ENCODE data around the gene PLEKHG1. TPM values are rescaled to one million over a fixed set of nuclear protein-coding genes. Genes with fewer than 3 reads are reported as not detected.

PLEKHG1 gene
- polyA plus RNA-seq, 2 of the 4 experiments (the other 2 are of a cell fraction), result 0.17 to 0.93 TPM

DNA sequence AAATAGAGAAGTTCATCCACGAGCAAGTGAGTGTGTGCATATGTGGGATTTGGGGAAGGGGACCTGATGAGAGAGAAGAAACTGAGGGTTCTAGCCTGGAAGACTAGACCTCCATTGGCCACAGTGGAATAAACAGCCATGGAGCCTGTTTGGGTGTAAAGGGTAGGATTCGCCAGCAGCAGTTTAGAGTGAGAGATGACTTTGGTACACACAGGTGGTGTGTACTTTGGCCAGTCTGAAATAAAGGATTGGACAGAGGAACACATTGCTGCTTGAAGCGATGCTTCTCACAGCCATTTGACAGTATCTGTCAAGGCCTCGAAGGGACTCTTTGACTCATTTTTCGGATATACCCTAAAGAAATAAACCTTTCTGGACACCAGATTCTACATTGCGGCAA is 29.2 kb downstream of the PLEKHG1 start:
- Histone ChIP-seq H3K4me3 (no peak overlapping the region), H3K27ac (no peak overlapping the region), H3K4me1 (no peaks in the 10 kb centered on the region), H3K9me3 (no peaks in the 10 kb centered on the region), H3K4me2 (no peak overlapping the region)
- FAIRE-seq (no peak), ATAC-seq (no peak), DNase-seq (ENCODE audit: low read depth in 1 of 2, low spot score in 1 of 2) (no peak)
- CTCF ChIA-PET, result no interaction called here
- POLR2A ChIA-PET, result no interaction called here
- WGBS (ENCODE audit: missing lambda C conversion rate), result 45% methylated on average over 6 of the region's 6 CpGs
- TF ChIP-seq CHD4 (IDR thresholded peaks at IDR 0.05; ENCODE audit: borderline replicate concordance), result no peak
- TF ChIP-seq, protein P1, sequence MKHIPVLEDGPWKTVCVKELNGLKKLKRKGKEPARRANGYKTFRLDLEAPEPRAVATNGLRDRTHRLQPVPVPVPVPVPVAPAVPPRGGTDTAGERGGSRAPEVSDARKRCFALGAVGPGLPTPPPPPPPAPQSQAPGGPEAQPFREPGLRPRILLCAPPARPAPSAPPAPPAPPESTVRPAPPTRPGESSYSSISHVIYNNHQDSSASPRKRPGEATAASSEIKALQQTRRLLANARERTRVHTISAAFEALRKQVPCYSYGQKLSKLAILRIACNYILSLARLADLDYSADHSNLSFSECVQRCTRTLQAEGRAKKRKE (CRISPR knock-in tag; IDR thresholded peaks at IDR 0.05; ENCODE audit: low read depth), result no peak
- TF ChIP-seq ESRRA (IDR thresholded peaks at IDR 0.05; ENCODE audit: borderline replicate concordance, low read length), result no peak
- TF ChIP-seq EP300 (IDR thresholded peaks at IDR 0.05), result no peak
- TF ChIP-seq RCOR1 (IDR thresholded peaks at IDR 0.05; ENCODE audit: low read depth, low read length), result no peak
- no peak for TF ChIP-seq HOXB13 (CRISPR knock-in tag; IDR thresholded peaks at IDR 0.05; ENCODE audit: low read depth)
- TF ChIP-seq, protein P2, sequence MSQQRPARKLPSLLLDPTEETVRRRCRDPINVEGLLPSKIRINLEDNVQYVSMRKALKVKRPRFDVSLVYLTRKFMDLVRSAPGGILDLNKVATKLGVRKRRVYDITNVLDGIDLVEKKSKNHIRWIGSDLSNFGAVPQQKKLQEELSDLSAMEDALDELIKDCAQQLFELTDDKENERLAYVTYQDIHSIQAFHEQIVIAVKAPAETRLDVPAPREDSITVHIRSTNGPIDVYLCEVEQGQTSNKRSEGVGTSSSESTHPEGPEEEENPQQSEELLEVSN (IDR thresholded peaks at IDR 0.05; ENCODE audit: borderline replicate concordance, low read depth), result no peak
- no peak for TF ChIP-seq MAFK (IDR thresholded peaks at IDR 0.05; ENCODE audit: partially characterized antibody)
- no peak for TF ChIP-seq MAZ (IDR thresholded peaks at IDR 0.05; ENCODE audit: borderline replicate concordance, low read depth, low read length)
- no peak for TF ChIP-seq POLR2AphosphoS2 (conservative IDR thresholded peaks at IDR 0.05; ENCODE audit: low read length)
- no peak for TF ChIP-seq NPAS2 (CRISPR knock-in tag; IDR thresholded peaks at IDR 0.05; ENCODE audit: borderline replicate concordance)
- TF ChIP-seq, protein P3, sequence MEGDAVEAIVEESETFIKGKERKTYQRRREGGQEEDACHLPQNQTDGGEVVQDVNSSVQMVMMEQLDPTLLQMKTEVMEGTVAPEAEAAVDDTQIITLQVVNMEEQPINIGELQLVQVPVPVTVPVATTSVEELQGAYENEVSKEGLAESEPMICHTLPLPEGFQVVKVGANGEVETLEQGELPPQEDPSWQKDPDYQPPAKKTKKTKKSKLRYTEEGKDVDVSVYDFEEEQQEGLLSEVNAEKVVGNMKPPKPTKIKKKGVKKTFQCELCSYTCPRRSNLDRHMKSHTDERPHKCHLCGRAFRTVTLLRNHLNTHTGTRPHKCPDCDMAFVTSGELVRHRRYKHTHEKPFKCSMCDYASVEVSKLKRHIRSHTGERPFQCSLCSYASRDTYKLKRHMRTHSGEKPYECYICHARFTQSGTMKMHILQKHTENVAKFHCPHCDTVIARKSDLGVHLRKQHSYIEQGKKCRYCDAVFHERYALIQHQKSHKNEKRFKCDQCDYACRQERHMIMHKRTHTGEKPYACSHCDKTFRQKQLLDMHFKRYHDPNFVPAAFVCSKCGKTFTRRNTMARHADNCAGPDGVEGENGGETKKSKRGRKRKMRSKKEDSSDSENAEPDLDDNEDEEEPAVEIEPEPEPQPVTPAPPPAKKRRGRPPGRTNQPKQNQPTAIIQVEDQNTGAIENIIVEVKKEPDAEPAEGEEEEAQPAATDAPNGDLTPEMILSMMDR (IDR thresholded peaks at IDR 0.05), result no peak

DNA sequence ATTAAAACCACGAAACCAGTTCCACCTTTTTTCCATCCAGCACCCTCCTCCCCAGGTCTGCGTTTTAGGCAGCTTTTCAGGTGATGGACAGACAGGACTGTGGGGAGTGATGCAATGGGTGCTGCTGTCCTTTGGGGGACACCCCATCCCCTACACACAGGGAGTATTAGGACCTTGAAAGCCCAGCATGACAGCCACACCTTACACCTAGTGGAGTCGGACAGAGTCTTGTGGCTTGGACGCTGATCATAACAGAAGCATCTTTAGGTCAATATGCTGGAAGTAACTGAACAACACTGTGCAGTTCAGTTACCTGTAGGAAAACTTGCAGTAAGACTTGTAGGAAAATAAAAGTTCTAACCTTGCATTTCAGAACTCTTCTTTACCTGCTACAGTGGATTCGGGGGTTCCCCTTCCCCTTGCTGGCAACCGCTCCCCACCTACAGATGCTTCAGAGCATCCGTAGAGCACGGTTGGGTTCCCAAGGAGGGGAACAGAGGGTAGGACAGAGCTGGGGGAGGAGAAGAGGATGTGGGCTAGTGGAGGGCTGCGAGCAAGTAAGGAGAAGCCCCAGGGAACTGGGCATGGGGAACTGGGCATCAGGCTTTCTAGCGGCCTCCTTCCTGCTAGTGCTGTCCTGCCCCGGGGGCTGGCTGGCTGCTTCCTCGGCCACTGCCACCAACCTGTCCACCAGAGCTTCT is 31.7 kb downstream of the PLEKHG1 start:
- TF ChIP-seq, protein P4, sequence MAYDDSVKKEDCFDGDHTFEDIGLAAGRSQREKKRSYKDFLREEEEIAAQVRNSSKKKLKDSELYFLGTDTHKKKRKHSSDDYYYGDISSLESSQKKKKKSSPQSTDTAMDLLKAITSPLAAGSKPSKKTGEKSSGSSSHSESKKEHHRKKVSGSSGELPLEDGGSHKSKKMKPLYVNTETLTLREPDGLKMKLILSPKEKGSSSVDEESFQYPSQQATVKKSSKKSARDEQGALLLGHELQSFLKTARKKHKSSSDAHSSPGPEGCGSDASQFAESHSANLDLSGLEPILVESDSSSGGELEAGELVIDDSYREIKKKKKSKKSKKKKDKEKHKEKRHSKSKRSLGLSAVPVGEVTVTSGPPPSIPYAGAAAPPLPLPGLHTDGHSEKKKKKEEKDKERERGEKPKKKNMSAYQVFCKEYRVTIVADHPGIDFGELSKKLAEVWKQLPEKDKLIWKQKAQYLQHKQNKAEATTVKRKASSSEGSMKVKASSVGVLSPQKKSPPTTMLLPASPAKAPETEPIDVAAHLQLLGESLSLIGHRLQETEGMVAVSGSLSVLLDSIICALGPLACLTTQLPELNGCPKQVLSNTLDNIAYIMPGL (CRISPR knock-in tag; IDR thresholded peaks at IDR 0.05; ENCODE audit: borderline replicate concordance), result no peak
- no peak for TF ChIP-seq ZFP36 (IDR thresholded peaks at IDR 0.05; ENCODE audit: borderline replicate concordance, partially characterized antibody)
- no peak for TF ChIP-seq BHLHE40 (IDR thresholded peaks at IDR 0.05; ENCODE audit: low read depth, low read length)
- no peak for TF ChIP-seq RARB (CRISPR knock-in tag; IDR thresholded peaks at IDR 0.05)
- TF ChIP-seq JUN (IDR thresholded peaks at IDR 0.05), result no peak
- no peak for TF ChIP-seq GATA3 (IDR thresholded peaks at IDR 0.05; ENCODE audit: borderline replicate concordance)
- TF ChIP-seq NPAS2 (CRISPR knock-in tag; IDR thresholded peaks at IDR 0.05; ENCODE audit: borderline replicate concordance), result no peak
- no peak for TF ChIP-seq ZSCAN20 (CRISPR knock-in tag; IDR thresholded peaks at IDR 0.05)
- no peak for TF ChIP-seq TP53 (CRISPR knock-in tag; IDR thresholded peaks at IDR 0.05)
- no peak for TF ChIP-seq POLR2AphosphoS2 (conservative IDR thresholded peaks at IDR 0.05; ENCODE audit: low read length)
- H3K27ac ChIP-seq, result no peak overlapping the region
- H3K4me2 ChIP-seq, result no peak overlapping the region
- ATAC-seq (no peak), FAIRE-seq (no peak), DNase-seq (ENCODE audit: low read depth in 1 of 2, low spot score in 1 of 2) (no peak)
- ChIA-PET POLR2A (no interaction called here), CTCF (no interaction called here)
- no peaks in the 10 kb centered on the region for H3K9me3 ChIP-seq
- no peaks in the 10 kb centered on the region for H3K4me1 ChIP-seq
- WGBS (ENCODE audit: missing lambda C conversion rate), result 62% methylated on average over 12 of the region's 12 CpGs
- H3K4me3 ChIP-seq, result no peak overlapping the region
